ENCODE results near the gene FN1.

GRCh38 chr2:215367662-215368492 is 68.0 kb downstream of the FN1 start:
- TF ChIP-seq, protein P1, sequence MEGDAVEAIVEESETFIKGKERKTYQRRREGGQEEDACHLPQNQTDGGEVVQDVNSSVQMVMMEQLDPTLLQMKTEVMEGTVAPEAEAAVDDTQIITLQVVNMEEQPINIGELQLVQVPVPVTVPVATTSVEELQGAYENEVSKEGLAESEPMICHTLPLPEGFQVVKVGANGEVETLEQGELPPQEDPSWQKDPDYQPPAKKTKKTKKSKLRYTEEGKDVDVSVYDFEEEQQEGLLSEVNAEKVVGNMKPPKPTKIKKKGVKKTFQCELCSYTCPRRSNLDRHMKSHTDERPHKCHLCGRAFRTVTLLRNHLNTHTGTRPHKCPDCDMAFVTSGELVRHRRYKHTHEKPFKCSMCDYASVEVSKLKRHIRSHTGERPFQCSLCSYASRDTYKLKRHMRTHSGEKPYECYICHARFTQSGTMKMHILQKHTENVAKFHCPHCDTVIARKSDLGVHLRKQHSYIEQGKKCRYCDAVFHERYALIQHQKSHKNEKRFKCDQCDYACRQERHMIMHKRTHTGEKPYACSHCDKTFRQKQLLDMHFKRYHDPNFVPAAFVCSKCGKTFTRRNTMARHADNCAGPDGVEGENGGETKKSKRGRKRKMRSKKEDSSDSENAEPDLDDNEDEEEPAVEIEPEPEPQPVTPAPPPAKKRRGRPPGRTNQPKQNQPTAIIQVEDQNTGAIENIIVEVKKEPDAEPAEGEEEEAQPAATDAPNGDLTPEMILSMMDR (IDR thresholded peaks at IDR 0.05) = no peak
- TF ChIP-seq EZH2 (IDR thresholded peaks at IDR 0.05; ENCODE audit: borderline replicate concordance, insufficient read depth, low read depth, low read length, poor library complexity, severe bottlenecking) = no peak
